AG09319 (cell line): Measurements from ENCODE around the gene EIF4G3.
"Not testable (repeated sequence)": the region's sequence is repeated elsewhere in the genome, so short reads cannot be mapped to it uniquely, and the experiment has no call there.

Experiments used
- DNase-seq: peaks from one replicate; pipeline ENCODE4 v3.0.0-alpha.2; 2010; ENCODE audit warnings: low read depth; ENCODE audit errors: extremely low read depth
- CTCF ChIP-seq: IDR thresholded peaks from 2 replicates; pipeline ENCODE4 v1.5.1; 2011; ENCODE audit warnings: low read depth, mild to moderate bottlenecking, inconsistent platforms, low read length, moderate library complexity

The EIF4G3 gene

GRCh38 chr1:21182181-21182731, 5.6 kb upstream of the EIF4G3 start:
- no peak for TF ChIP-seq CTCF
- DNase-seq: no peak

GRCh38 chr1:21178271-21178670, 1.6 kb upstream of the EIF4G3 start:
- DNase-seq: not testable (repeated sequence)

GRCh38 chr1:21175670-21176581, 771 bp downstream of the EIF4G3 start:
- no peak for TF ChIP-seq CTCF
- no peak for DNase-seq

GRCh38 chr1:21175324-21175669, 1.4 kb downstream of the EIF4G3 start:
- no peak for DNase-seq
- no peak for TF ChIP-seq CTCF

- DNase-seq: peak; percentile 34
- no peak for TF ChIP-seq CTCF
Observed at GRCh38 chr1:21174654-21175323, 1.9 kb downstream of the EIF4G3 start.

- no peak for DNase-seq
- TF ChIP-seq CTCF: no peak
Observed at GRCh38 chr1:21174230-21174629, 2.5 kb downstream of the EIF4G3 start.

GRCh38 chr1:21173096-21173495, 3.6 kb downstream of the EIF4G3 start:
- DNase-seq: not testable (repeated sequence)

GRCh38 chr1:21170837-21171236, 5.9 kb downstream of the EIF4G3 start:
- not testable (repeated sequence) for DNase-seq

- no peak for TF ChIP-seq CTCF
- no peak for DNase-seq
Observed at GRCh38 chr1:21168444-21168843, 8.3 kb downstream of the EIF4G3 start.
